ENCODE data around the gene MYBBP1A.

GRCh38 chr17:4591529-4591928 lies 36.3 kb upstream of the MYBBP1A start:
- TF ChIP-seq ZFP1 (CRISPR knock-in tag; IDR thresholded peaks at IDR 0.05) (no peak), MAX (IDR thresholded peaks at IDR 0.05) (no peak), GTF3A (CRISPR knock-in tag; conservative IDR thresholded peaks at IDR 0.05) (no peak), ZNF556 (CRISPR knock-in tag; IDR thresholded peaks at IDR 0.05; ENCODE audit: borderline replicate concordance) (no peak), POLR2AphosphoS2 (IDR thresholded peaks at IDR 0.05; ENCODE audit: low read depth, low read length) (no peak), ZNF749 (CRISPR knock-in tag; IDR thresholded peaks at IDR 0.05; ENCODE audit: borderline replicate concordance) (no peak), ZNF207 (IDR thresholded peaks at IDR 0.05; ENCODE audit: borderline replicate concordance) (no peak), FOXM1 (CRISPR knock-in tag; IDR thresholded peaks at IDR 0.05) (no peak)
- TF ChIP-seq, protein P1, sequence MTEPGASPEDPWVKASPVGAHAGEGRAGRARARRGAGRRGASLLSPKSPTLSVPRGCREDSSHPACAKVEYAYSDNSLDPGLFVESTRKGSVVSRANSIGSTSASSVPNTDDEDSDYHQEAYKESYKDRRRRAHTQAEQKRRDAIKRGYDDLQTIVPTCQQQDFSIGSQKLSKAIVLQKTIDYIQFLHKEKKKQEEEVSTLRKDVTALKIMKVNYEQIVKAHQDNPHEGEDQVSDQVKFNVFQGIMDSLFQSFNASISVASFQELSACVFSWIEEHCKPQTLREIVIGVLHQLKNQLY (CRISPR knock-in tag; IDR thresholded peaks at IDR 0.05): no peak
